ENCODE measurements around the gene ANXA6.

ANXA6 gene

DNA sequence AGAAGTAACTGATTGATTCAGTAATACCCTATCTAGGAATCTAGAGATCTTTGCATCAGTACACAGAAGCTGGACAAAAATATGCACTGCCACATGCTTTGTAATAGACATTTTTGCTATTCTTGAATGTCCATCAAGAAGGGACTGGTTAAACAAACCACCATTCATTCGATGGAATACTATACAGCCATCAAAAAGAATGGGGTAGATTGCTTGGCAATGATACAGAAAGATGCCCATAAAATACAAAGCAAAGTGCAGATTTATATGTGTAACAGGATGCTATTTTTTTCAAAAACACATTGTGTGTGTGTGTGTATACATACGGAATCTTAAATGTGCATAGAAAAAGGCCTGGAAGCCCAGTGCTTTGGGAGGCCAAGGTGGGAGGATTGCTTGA, 84.3 kb downstream of the ANXA6 start:
- no peak for DNase-seq (ENCODE audit: low read depth, low spot score)
- Histone ChIP-seq H3K4me1 (ENCODE audit: insufficient read depth, insufficient read length) (peaks cover 2% of the 10 kb centered on the region), H3K4me3 (ENCODE audit: insufficient read length, low read depth) (no peak overlapping the region), H3K36me3 (ENCODE audit: insufficient read depth, insufficient read length, low read length) (peaks cover 25% of the 10 kb centered on the region), H3K9me3 (ENCODE audit: insufficient read depth, low read length) (peaks cover 3% of the 10 kb centered on the region; the same call in 1 of the 2 replicates), H3K9ac (ENCODE audit: insufficient read length, low read depth) (no peak overlapping the region), H3K27me3 (ENCODE audit: insufficient read depth, insufficient read length) (no peaks in the 10 kb centered on the region)
- TF ChIP-seq YY1 (IDR thresholded peaks at IDR 0.05; ENCODE audit: insufficient read depth, insufficient read length) (no peak), SUZ12 (IDR thresholded peaks at IDR 0.05; ENCODE audit: extremely low read depth, insufficient read depth, insufficient read length) (no peak), ZNF274 (IDR thresholded peaks at IDR 0.05; ENCODE audit: low read depth, low read length) (no peak)

DNA sequence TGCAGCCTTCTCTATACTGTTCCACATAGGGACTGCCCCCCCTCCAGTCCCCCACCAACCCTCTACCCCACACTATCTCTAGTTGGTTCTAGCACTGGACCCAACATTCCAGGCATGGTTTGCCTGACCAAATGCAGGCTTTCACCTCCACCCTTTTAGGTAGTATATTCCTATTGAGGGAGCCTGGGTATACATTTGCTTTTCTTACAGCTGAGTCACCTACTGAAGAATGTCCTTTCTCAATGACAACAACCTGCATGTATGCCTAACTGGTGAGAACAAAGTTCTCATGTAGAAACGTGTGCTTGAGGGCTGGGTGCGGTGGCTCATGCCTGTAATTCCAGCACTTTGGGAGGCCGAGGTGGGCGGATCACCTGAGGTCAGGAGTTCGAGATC, 85.0 kb downstream of the ANXA6 start:
- peaks cover 9% of the 10 kb centered on the region; the same call in 1 of the 2 replicates for H3K9me3 ChIP-seq (ENCODE audit: insufficient read depth, low read length)
- H3K4me1 ChIP-seq (ENCODE audit: insufficient read depth, insufficient read length), result peaks cover 2% of the 10 kb centered on the region
- no peak overlapping the region for H3K9ac ChIP-seq (ENCODE audit: insufficient read length, low read depth)
- TF ChIP-seq SUZ12 (IDR thresholded peaks at IDR 0.05; ENCODE audit: extremely low read depth, insufficient read depth, insufficient read length) (no peak), ZNF274 (IDR thresholded peaks at IDR 0.05; ENCODE audit: low read depth, low read length) (no peak), YY1 (IDR thresholded peaks at IDR 0.05; ENCODE audit: insufficient read depth, insufficient read length) (no peak)
- H3K4me3 ChIP-seq (ENCODE audit: insufficient read length, low read depth), result no peak overlapping the region
- peaks cover 28% of the 10 kb centered on the region for H3K36me3 ChIP-seq (ENCODE audit: insufficient read depth, insufficient read length, low read length)
- DNase-seq (ENCODE audit: low read depth, low spot score), result no peak
- no peaks in the 10 kb centered on the region for H3K27me3 ChIP-seq (ENCODE audit: insufficient read depth, insufficient read length)

DNA sequence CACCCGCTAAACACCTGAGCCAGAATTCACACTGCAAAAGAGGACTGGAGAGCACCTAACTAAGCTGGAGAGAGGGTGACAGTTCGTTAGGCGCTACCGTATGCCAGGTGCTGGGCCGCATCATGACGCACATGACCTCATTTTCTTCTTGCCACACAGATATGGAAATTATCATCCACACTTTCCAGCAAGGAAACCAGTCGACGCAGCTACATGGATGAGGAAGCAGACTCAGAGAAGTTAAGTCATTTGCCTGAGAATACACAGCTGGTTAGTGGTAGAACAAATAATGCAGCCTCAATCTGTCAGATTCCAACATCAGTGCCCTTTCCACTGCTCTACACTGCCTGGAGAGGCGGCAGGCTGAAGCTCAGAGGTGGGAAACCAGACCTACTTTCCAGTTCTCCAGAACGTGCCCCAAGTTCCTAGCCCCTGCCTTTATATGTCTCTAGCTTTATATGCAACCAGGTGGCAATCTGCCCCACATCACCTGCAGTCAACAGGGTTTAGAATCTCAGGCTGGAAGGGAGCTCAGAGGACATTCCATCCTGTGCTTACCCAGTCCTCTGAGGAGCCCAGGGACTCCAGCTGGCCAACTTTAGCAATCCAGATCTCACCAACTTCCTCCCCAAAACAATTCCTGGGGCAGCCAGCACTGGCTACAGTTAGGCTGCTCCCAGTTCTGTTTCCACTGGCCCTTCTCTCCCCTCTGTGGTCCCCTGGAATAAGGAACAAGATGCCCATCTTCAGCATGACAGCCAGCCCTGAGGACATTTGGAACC, 85.5 kb downstream of the ANXA6 start:
- TF ChIP-seq YY1 (IDR thresholded peaks at IDR 0.05; ENCODE audit: insufficient read depth, insufficient read length) (no peak), SUZ12 (IDR thresholded peaks at IDR 0.05; ENCODE audit: extremely low read depth, insufficient read depth, insufficient read length) (no peak), ZNF274 (IDR thresholded peaks at IDR 0.05; ENCODE audit: low read depth, low read length) (no peak)
- H3K4me1 ChIP-seq (ENCODE audit: insufficient read depth, insufficient read length), result peaks cover 2% of the 10 kb centered on the region
- DNase-seq (ENCODE audit: low read depth, low spot score), result no peak
- H3K36me3 ChIP-seq (ENCODE audit: insufficient read depth, insufficient read length, low read length), result peaks cover 28% of the 10 kb centered on the region
- no peaks in the 10 kb centered on the region for H3K27me3 ChIP-seq (ENCODE audit: insufficient read depth, insufficient read length)
- H3K9me3 ChIP-seq (ENCODE audit: insufficient read depth, low read length), result peaks cover 13% of the 10 kb centered on the region; the same call in 1 of the 2 replicates
- no peak overlapping the region for H3K4me3 ChIP-seq (ENCODE audit: insufficient read length, low read depth)
- no peak overlapping the region for H3K9ac ChIP-seq (ENCODE audit: insufficient read length, low read depth)

GRCh38 chr5:151071021-151071420, 86.6 kb downstream of the ANXA6 start:
- Histone ChIP-seq H3K27me3 (ENCODE audit: insufficient read depth, insufficient read length) (no peaks in the 10 kb centered on the region), H3K4me3 (ENCODE audit: insufficient read length, low read depth) (no peak overlapping the region), H3K36me3 (ENCODE audit: insufficient read depth, insufficient read length, low read length) (peaks cover 29% of the 10 kb centered on the region), H3K9ac (ENCODE audit: insufficient read length, low read depth) (no peak overlapping the region), H3K9me3 (ENCODE audit: insufficient read depth, low read length) (peaks cover 13% of the 10 kb centered on the region; the same call in 1 of the 2 replicates), H3K4me1 (ENCODE audit: insufficient read depth, insufficient read length) (no peaks in the 10 kb centered on the region)
- no peak for DNase-seq (ENCODE audit: low read depth, low spot score)
- TF ChIP-seq ZNF274 (IDR thresholded peaks at IDR 0.05; ENCODE audit: low read depth, low read length), result no peak
- no peak for TF ChIP-seq YY1 (IDR thresholded peaks at IDR 0.05; ENCODE audit: insufficient read depth, insufficient read length)
- TF ChIP-seq SUZ12 (IDR thresholded peaks at IDR 0.05; ENCODE audit: extremely low read depth, insufficient read depth, insufficient read length), result no peak

- Histone ChIP-seq H3K9ac (ENCODE audit: insufficient read length, low read depth) (no peak overlapping the region), H3K27me3 (ENCODE audit: insufficient read depth, insufficient read length) (no peaks in the 10 kb centered on the region), H3K36me3 (ENCODE audit: insufficient read depth, insufficient read length, low read length) (peaks cover 29% of the 10 kb centered on the region), H3K9me3 (ENCODE audit: insufficient read depth, low read length) (peaks cover 13% of the 10 kb centered on the region; the same call in 1 of the 2 replicates), H3K4me3 (ENCODE audit: insufficient read length, low read depth) (no peak overlapping the region), H3K4me1 (ENCODE audit: insufficient read depth, insufficient read length) (no peaks in the 10 kb centered on the region)
- no peak for DNase-seq (ENCODE audit: low read depth, low spot score)
- TF ChIP-seq SUZ12 (IDR thresholded peaks at IDR 0.05; ENCODE audit: extremely low read depth, insufficient read depth, insufficient read length) (no peak), ZNF274 (IDR thresholded peaks at IDR 0.05; ENCODE audit: low read depth, low read length) (no peak), YY1 (IDR thresholded peaks at IDR 0.05; ENCODE audit: insufficient read depth, insufficient read length) (no peak)
These were observed 87.1 kb downstream of the ANXA6 start for GRCh38 chr5:151070449-151070848.

DNA sequence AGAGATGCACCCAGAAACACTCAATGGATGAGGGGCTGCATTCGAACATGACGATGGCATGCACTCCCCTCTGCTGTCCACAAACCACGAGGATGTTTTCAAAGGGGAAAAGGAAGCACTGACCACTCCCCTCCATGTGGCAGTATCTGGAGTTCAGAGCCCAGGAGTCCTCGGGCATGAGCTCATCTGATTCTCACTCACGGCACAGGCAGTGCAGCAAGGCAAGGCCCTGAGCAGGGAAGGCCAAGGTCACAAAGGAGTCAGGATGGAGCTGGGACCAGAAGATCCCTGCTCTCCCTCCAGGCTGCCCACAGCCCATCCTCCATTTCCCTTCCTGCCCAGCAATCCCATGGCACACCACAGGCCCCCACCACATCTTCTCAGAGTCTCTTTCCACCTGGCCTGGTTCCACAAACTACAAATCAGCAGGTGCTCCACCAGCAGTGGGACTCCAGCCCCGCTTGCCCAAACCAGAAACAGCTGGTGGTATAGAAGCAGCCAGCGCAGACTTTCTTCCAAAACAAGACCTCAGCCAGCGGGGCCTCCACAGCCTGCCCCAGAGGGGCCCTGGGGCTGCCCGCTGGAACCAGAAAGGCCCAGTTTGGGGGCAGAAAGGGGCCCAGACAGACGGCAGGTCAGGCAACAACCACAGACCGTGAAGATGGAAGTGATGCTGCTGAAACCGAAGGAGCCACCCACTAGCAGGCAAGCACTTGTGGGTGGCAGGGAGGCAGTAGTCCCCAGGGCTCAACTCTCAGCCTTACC, 89.0 kb downstream of the ANXA6 start:
- Histone ChIP-seq H3K27me3 (ENCODE audit: insufficient read depth, insufficient read length) (no peaks in the 10 kb centered on the region), H3K9me3 (ENCODE audit: insufficient read depth, low read length) (peaks cover 13% of the 10 kb centered on the region; the same call in 1 of the 2 replicates), H3K36me3 (ENCODE audit: insufficient read depth, insufficient read length, low read length) (peaks cover 33% of the 10 kb centered on the region), H3K4me1 (ENCODE audit: insufficient read depth, insufficient read length) (no peaks in the 10 kb centered on the region), H3K4me3 (ENCODE audit: insufficient read length, low read depth) (no peak overlapping the region), H3K9ac (ENCODE audit: insufficient read length, low read depth) (no peak overlapping the region)
- no peak for DNase-seq (ENCODE audit: low read depth, low spot score)
- TF ChIP-seq SUZ12 (IDR thresholded peaks at IDR 0.05; ENCODE audit: extremely low read depth, insufficient read depth, insufficient read length), result no peak
- no peak for TF ChIP-seq ZNF274 (IDR thresholded peaks at IDR 0.05; ENCODE audit: low read depth, low read length)

Measured in NT2/D1 (cell line).